HL-60/S4 (cell line): ENCODE measurements around the gene LINC00237.

ENCODE experiments used
- in situ Hi-C: fragments of 300-500 bp; cut with MboI; formaldehyde crosslinking; loops from 2 replicates; pipeline ENCODE4 v1.14.3; 2022; ENCODE audit warnings: low sequenced_read_pairs

LINC00237 gene

DNA sequence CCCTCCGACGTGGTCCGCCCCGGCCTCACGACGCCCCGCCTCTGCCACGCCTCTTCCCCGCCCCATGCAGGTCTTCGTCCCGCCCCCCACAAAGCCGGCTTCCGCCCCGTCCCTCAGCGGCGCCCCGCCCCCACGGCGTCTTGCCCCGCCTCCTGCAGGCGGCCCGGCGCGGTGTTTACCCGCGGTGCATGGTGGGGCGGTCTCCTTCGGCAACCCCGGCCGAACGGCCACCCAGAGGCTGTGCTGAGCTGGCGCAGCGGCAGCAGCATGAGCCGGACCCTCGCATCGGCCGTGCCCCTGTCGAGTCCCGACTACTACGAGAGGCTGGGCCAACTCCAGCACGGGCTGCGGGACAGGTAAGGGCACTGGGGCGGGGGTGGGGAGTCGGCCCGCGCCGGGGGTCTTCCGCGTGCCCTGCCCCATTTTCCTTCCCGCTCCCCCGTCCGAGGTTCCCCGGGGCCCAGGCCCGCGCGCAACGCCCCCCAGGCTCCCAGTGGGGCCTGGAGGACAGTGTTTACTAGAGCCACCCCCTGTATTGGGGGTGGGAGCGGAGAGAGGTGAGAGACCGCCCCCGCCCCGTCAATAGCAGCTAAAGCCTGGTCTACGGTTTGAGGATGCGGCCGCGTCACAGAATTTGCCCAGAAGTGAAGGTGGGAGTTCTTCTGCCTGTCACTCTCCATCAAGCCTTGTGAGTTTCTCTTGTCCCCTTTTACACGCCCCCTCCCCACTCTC is 19.9 kb upstream of the LINC00237 start, which contains the start of gene KIZ:
Gene KIZ, plus strand, starts transcription at position 234 of the 732 bp plus-strand sequence. Its CDS starts 34 bp downstream, at position 268.
- in situ Hi-C loops = no loop called here

DNA sequence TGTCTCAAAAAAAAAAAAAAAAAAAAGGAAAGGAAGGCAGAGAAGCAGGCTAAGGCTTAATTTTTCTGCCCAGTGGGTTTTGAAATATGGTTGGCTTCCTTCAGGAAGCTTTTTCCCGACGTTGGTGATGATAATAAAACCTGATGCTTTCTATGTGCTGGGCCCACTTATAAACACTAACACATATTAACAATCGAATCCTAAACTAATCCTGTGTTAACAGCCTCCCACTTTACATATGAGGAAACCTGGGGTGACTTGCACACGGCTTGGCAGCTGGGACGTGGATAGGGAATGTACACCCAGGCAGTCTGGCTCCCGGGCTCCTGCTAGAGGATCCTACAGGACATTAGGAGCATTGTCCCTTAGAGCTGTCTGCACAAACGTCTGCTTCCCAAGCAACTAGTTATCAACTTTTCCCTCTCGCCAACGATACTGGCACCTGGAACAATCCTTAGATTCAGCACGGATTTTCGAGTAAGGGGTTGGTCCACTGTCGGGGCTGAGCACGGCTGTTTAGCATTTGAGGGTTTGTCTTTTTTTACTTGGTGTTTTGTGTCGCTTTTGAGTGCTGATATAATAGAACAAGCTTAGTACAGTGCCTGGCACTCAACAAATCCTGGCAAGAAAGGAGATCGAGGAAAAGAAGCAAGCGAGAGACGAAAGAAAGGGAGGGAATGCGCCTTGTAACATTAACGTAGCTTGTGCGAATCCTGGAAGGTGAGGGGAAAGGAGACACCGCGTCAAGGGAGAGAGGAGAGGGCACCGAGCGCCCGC is 19.1 kb upstream of the LINC00237 start:
- in situ Hi-C loops = no loop called here

DNA sequence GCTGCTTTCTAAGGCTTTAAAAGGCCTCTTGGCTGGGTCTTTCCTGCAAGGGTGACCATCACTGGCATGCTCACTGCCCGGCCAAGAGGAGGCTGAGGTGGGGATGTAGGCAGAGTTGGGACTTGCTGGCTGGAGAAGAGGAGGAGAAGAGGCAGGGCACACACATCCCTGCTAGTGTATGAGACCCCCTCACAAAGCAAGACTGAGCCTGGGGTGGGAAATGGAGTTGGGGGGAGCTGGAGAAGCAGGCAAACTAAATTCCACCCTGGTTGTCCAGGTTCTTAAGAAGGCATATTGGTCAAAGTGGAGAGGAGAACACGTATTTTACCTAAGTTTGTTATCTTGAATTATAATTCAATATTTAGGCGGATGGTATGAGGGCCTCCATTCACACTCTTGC is 18.0 kb upstream of the LINC00237 start:
- in situ Hi-C loops = no loop called here

DNA sequence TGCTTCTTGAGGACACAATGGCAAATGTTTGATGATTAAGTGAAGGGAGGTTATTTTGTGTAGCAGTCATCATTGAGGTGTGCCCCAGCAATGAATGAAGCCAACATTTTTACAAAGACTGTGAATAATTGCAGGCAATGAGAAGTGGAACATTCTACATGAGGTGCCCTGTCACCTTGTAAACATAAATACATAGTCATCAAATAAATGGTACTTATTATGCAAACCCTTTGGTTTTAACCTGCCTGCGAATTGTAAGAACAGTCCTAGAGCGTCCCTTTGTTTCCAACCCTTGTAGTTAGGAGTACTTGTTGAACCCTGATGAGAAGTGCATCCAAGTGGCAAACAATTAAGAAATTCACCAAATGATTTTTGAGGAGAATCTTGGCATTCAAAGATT is 12.6 kb upstream of the LINC00237 start:
- in situ Hi-C loops = no loop called here

DNA sequence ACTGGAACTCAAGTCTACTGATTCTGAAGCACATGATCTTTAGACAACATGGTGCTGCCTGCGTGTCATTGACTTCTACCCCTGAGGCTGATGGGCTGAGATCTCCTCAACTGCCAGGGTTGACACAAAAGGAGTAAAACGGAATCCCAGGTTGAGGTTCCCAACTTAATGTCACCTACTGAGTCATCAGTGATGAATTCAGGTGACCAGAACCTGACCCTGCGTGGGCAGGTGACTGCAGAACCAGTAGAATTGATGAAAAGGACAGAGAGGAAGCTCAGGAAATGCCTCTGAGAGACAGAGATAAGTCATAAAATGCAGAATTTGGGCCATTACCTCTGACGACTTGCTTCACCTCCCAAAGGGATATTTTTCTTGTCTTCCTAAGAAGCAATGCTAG is 12.0 kb upstream of the LINC00237 start:
- in situ Hi-C loops = no loop called here

DNA sequence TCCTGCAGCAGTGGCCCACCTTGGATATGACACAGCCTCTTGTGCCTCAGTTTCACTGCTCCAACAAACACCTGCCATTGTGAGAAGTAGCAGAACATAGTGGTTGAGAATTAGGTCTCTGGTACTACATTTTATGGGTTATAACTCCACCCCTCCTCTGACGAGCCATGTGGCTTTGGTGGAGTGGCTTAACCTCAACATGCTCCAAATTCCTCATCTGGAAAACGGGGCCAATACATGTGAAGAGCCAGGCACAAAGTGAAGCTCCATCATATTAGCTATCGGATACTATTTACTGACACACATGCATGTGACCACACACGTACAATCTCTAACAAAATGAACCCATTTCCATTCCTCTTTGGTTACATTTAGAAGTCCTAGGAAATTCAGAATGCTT is 11.4 kb upstream of the LINC00237 start:
- in situ Hi-C loops = no loop called here

DNA sequence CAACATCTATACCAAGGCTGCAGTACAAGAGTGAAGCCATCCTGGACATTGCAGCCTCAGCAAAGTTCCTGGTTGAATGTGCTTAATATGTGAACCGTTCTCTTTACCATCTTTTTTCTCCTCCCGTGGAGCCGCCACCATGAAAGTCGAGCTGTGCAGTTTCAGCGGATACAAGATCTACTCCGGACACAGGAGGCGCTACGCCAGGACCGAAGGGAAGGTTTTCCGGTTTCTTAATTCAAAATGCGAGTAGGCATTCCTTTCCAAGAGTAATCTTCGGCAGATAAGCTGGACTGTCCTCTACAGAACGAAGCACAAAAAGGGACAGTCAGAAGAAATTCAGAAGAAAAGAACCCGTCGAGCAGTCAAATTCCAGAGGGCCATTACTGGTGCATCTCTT is 8.4 kb upstream of the LINC00237 start:
- in situ Hi-C loops = no loop called here

DNA sequence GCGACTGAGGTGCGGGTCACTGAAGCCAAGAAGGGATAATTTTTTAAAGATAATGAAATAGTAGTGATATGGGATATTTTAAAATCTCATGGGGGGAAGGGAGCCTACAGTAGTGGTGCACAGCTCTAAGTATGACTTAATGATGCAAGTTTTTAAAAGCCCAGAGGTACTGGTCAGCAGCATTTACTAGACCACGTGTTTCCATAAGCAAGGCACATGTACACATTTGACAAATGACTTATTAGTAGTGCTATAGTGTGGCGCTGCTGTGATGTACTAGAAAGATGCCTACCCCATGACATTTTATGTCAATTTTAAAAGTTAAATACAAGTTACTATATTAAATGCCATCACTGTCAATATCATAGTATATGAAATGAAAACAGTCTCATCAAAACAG is 7.5 kb upstream of the LINC00237 start:
- in situ Hi-C loops = no loop called here

DNA sequence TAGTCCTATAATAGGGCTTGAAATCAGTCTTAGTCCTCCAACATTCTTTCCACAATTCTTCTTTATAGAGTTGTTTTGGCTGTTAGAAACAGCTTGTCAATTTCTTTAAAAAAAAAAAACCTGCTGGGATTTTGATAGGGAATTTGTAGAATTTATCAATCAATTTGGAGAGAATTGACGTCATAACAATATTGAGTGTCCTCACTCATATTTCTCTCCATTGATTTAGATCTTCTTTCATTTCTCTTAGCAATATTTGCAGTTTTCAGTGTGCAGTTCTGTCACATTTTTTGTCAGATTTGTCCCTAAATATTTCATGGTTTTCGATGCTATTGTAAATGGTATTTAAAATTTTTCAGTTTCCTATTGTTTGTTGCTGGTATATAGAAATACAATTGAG is 5.3 kb upstream of the LINC00237 start:
- in situ Hi-C loops = no loop called here

DNA sequence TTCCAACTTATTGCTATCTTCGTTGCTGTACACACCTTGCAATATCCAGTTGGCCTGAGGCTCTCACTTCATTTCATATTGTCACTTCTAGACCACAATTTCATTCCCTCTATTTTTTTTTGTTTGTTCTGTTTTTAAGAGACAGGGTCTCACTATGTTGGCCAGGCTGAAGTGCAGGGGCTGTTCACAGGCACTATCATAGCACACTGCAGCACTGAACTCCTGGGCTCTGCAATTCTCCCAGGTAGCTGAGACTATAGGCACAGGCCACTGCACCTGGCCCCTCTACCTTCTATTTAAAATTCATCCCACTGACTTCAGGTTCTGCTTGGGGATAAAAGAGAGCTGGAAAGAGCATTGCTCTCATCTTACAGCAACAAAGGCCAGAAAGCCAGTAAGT is 4.7 kb upstream of the LINC00237 start:
- in situ Hi-C loops = no loop called here

DNA sequence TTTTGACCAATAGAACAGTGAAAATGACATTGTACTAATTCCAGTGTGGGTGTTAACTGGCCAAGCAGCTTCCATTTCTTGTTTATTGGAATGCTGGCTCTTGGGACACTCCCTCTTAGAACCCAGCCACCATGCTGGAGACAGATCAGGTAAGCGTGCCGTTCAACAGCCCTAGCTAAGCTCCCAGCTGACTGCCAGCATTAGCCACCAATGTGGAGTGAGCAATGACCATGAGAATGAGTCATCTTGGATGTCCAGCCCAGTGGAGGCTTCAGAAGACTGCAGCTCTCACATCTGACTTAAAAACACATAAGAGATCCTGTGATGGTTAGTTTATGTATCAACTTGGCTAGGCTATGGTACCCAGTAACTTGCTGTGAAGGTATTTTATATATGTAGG is 3.0 kb upstream of the LINC00237 start:
- in situ Hi-C loops = no loop called here

DNA sequence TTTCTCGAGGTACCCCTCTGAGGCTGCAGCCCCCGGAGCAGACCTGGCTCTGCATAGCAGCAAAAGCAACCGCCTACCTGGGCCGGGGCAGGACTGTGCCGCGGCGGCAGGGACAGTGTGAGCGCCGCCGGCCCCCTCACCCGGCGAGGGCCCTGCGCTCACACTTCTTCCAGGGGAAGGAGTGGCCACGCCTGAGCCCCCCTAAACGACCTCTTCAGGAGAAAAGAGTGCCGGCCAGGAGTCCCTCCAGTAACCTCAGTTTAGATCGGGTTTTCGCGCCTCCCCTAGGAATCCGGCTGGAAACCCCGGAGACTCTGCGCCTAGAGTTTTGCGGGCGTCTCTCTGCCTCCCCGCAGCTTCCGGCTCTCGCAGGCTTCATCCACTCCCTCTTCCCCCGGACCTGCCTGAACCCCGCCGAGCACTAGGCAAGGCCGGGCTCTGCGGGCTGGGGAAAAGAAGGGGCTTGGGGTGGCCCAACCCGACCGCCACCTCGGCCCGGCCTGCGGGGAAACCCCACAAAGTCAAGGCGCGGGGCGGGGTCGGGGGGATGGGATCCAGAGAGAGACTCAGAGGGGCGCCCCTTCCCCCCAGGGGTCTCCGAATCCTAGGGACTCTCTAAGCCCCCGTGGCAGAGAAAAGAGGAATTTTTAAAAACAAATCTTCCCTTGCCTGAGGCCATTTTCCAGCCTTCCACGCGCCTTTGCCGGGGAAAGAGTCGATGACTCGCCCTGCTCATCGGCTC is 558 bp downstream of the LINC00237 start:
- in situ Hi-C loops = no loop called here

DNA sequence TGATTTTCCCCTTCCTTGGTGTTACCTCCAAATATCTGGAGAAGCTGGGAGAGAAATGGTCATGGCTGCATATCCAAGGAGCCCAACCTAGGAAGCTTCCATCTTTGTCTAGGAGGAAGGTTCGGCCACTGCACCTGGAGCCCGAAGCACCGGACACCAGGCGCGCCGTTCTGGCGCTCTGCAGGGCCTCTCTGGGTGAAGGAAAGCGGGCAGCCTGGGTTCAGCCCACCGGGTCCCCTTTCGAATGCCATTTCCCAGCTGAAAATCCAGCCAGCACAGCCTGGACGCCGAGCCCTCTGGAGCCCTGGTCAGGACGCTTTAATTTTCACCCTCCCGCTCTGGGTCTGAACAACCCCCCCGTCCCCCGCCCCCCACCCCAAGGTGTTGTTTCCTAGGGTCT is 1.2 kb downstream of the LINC00237 start:
- in situ Hi-C loops = no loop called here

DNA sequence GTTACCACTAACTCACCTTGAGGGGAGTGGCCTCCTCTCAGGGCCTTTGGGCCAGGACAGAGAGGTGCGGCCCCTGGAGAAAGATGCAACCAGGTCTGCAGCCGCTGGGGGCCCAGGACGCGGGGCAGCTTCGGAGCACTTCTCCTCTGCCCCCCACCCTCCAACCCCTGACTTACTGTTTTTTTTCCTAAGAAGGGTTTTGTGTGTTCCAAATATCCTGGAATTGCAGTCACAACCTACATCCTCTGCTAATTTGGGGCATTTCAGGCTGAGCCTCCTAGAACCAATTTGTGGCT is 1.7 kb downstream of the LINC00237 start:
- in situ Hi-C loops = no loop called here

DNA sequence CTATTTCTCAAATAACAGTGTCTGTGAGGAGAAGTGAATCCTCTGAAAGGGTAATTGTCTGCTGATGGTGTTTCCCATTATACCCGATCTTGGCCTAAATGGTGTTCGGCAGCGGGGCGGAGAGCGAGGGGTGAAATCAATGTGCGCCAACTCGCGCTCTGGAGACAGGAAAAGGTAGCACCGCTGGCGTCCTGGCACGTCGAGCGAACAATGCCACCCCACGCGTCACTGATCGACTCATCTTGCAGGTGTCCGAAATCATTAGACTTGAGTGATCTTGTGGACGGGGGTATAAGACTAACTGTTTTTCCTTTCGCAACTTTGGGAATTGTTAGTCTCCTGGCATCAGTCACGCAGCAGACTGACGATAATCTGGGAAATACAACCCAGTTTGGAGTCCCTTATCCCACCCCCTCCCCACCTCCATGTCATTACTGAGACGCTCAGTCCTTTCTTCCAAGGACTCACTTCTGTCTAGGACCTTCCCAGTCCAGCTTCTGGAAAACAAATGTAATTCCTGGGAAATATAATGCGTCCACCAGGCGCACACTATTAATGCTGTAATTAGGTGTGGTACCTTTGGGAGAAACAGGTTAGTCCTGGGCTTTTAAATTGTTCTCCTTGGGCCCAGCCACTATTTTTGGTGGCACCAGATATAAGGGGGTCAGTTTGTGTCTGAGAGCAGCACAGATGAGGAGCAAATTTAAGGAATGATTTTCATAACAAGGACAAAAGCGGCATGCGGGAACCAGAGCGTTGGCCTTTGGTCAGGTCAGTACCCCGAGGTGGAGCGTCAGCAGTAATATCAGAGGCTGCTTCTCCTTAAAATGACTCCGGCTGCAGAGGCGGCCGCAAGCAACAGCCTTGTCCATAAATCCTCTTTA is 2.3 kb downstream of the LINC00237 start:
- in situ Hi-C loops = no loop called here

DNA sequence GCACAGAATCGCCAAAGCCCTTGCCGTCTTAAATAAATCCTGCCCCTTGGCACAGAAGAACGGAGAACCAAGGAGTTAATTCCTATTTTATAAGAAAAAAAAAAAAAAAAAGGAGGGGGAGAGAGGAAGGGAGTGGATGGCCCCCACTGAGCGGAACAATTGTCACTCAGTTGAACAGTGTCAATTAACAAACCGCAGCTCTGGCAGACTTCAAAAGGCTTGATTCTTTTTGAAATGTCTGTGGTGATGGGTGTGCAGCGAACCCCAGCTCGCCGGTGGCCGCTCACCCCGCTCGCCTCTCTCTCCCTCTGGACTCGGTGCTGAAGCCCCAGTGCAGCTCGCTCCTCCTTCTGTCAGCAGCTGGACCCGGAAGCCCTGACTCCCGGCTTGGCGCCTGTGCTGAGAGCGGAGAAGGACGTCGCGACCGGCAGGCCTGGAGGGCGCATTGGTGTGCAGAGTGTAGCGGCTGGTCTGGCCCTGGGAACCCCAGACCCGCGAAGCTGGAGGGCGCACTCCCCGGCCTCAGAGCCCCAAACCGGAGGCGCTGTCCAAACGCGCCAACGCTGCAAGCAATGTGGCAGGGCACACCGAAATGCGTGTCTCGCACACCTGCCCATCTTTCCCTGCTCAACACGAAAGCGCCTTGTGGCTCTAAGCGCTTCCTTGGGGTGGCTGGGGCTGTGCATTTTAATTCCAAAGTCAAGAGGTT is 3.4 kb downstream of the LINC00237 start:
- in situ Hi-C loops = no loop called here

DNA sequence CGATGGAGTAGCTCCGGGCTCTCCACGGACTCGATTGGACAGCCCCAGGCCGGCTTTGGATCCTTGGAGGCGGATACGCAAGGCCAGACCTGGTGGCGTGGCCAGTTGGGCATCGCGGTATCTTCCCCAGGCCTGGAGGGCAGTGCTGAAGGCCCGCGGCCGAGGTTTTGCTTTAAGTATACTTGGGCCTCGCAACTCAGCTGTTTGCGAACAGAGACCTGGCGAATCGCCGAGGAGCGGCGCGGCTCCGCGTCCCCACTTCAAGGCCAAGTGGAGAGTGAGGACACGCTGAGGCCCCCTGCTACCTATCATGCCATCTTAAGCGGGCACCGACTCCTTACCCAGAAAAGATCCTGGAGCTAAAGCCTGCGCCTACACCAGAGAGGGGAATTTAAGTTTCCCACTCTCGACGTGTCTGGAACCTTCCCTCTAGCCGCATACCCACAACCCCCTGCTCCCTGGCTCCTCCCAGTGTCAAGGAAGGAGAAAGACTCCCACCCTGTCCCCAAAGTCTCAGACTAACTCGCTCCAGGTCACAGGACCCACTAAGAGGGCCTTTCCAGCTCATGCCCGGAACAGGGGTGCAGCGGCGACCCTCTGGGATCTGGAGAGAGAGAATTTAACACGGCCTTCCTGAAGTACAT is 4.1 kb downstream of the LINC00237 start:
- in situ Hi-C loops = no loop called here

DNA sequence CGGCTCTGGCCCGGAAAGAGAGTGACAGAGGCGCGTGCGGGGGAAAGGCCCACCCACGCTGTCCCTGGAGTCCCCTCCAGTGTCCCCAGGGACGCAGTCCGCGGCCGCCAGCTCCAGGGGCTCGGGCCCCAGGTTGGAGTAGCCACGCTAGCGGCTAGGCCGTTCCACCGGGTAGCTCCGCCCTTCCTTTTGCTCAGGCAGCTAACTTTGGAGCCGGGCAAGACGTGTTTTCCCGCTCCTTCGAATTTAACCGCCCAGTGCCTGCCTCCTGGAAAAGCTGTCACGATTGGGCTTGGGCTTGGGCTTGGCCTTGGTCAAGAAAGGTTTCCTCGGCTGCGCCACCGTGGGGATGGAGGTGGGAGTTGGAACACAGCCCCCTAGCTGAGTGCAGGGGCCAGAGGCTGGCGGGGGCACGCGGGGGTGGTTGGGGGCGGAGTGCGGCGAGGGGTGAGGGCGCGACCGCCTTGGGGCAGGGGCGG is 4.7 kb downstream of the LINC00237 start:
- in situ Hi-C loops = no loop called here

DNA sequence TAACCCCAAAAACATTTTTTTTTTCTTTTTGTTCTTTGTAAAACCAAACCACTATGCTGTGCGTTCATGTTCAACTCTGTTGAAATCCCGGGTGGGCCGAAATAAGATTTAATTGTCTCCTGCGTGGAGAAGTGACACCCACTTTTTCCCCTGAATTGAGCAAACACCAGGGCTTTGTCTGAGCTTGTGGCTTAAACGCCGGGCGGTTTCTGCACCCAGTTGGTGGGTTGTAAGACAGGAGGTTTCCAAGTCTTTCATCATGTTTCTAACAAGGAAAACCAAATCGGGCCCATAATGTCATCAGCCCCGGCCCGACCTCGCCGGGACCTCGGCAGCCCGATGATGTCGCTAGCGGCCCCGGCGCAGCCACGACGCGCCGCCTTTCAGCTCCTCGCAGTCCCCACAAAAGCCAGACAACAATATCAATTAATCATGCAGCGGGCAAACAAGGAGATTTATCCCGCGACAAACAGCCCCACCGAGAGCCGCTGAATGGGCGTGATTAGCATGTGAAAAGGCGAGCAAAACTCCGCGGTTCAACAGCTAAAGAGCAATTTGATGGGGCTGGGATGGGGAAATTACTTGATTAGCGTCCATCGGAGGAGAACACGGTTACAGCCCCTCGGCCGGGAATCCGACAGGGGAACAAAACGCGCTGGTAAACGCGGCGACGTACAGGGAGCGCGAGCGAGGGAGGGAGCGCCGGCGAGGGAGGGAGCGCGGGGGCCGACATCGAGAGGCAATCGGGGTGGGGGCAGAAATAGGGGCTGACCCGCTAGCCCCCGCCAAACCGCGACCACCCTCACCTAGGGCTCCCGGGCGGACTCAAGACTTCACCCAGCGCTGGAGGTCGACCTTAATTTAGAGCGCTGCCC is 5.3 kb downstream of the LINC00237 start:
- in situ Hi-C loops = no loop called here
